ENCODE measurements around the gene MGLL. TPM values are rescaled to one million over a fixed set of nuclear protein-coding genes. Genes with fewer than 3 reads are reported as not detected.

Gene MGLL
- total RNA-seq, 2 experiments from 2014 or later: 2.1 to 3.6 TPM

GRCh38 chr3:127754411-127755304 is 67.7 kb downstream of the MGLL start:
- Mint-ChIP-seq H3K27ac (no peak overlapping the region), H3K4me3 (peak overlapping the region; percentile 24), H3K9me3 (no peaks in the 10 kb centered on the region), H3K36me3 (no peaks in the 10 kb centered on the region), H3K4me1 (peaks cover 14% of the 10 kb centered on the region), H3K27me3 (peaks cover 14% of the 10 kb centered on the region)
- POLR2A ChIA-PET: no interaction called here
- ATAC-seq (ENCODE audit: low read depth) (no peak), DNase-seq (no peak)

- Mint-ChIP-seq H3K27me3 (peaks cover 14% of the 10 kb centered on the region), H3K9me3 (no peaks in the 10 kb centered on the region), H3K27ac (no peak overlapping the region), H3K4me1 (peaks cover 14% of the 10 kb centered on the region), H3K4me3 (no peak overlapping the region), H3K36me3 (no peaks in the 10 kb centered on the region)
- DNase-seq (no peak), ATAC-seq (ENCODE audit: low read depth) (no peak)
- POLR2A ChIA-PET: no interaction called here
These were observed 68.4 kb downstream of the MGLL start for GRCh38 chr3:127753898-127754410.

- ATAC-seq (ENCODE audit: low read depth) (no peak), DNase-seq (no peak)
- POLR2A ChIA-PET: no interaction called here
- Mint-ChIP-seq H3K27me3 (peaks cover 14% of the 10 kb centered on the region), H3K4me3 (no peak overlapping the region), H3K36me3 (no peaks in the 10 kb centered on the region), H3K4me1 (peaks cover 14% of the 10 kb centered on the region), H3K9me3 (no peaks in the 10 kb centered on the region), H3K27ac (no peak overlapping the region)
These were observed 69.0 kb downstream of the MGLL start for GRCh38 chr3:127753338-127753737.

GRCh38 chr3:127751782-127752181 is 70.5 kb downstream of the MGLL start:
- Mint-ChIP-seq H3K27ac (no peak overlapping the region), H3K27me3 (peaks cover 14% of the 10 kb centered on the region), H3K4me1 (peaks cover 14% of the 10 kb centered on the region), H3K9me3 (no peaks in the 10 kb centered on the region), H3K36me3 (no peaks in the 10 kb centered on the region), H3K4me3 (no peak overlapping the region)
- POLR2A ChIA-PET: no interaction called here
- DNase-seq: no peak
- no peak for ATAC-seq (ENCODE audit: low read depth)

GRCh38 chr3:127751163-127751621 is 71.1 kb downstream of the MGLL start:
- no peak for DNase-seq
- no peaks in the 10 kb centered on the region for H3K9me3 Mint-ChIP-seq
- H3K4me1 Mint-ChIP-seq: peaks cover 14% of the 10 kb centered on the region
- H3K36me3 Mint-ChIP-seq: no peaks in the 10 kb centered on the region
- H3K27ac Mint-ChIP-seq: no peak overlapping the region
- POLR2A ChIA-PET: no interaction called here
- H3K4me3 Mint-ChIP-seq: no peak overlapping the region
- H3K27me3 Mint-ChIP-seq: peaks cover 14% of the 10 kb centered on the region
- ATAC-seq (ENCODE audit: low read depth): no peak

- Mint-ChIP-seq H3K36me3 (no peaks in the 10 kb centered on the region), H3K4me3 (no peak overlapping the region), H3K9me3 (no peaks in the 10 kb centered on the region), H3K27me3 (peaks cover 14% of the 10 kb centered on the region), H3K4me1 (peaks cover 14% of the 10 kb centered on the region), H3K27ac (no peak overlapping the region)
- POLR2A ChIA-PET: no interaction called here
- DNase-seq (no peak), ATAC-seq (ENCODE audit: low read depth) (no peak)
These were observed 71.9 kb downstream of the MGLL start for GRCh38 chr3:127750226-127751031.

- peak; percentile 10 for ATAC-seq (ENCODE audit: low read depth)
- Mint-ChIP-seq H3K36me3 (no peaks in the 10 kb centered on the region), H3K4me3 (no peak overlapping the region), H3K4me1 (peaks cover 11% of the 10 kb centered on the region), H3K27ac (no peak overlapping the region), H3K9me3 (no peaks in the 10 kb centered on the region), H3K27me3 (peaks cover 10% of the 10 kb centered on the region)
- no peak for DNase-seq
- POLR2A ChIA-PET: no interaction called here
These were observed 72.5 kb downstream of the MGLL start for GRCh38 chr3:127749787-127750225.

- DNase-seq (no peak), ATAC-seq (ENCODE audit: low read depth) (no peak)
- H3K4me3 Mint-ChIP-seq: no peak overlapping the region
- H3K9me3 Mint-ChIP-seq: no peaks in the 10 kb centered on the region
- no peak overlapping the region for H3K27ac Mint-ChIP-seq
- H3K4me1 Mint-ChIP-seq: peaks cover 6% of the 10 kb centered on the region
- POLR2A ChIA-PET: no interaction called here
- no peaks in the 10 kb centered on the region for H3K36me3 Mint-ChIP-seq
- H3K27me3 Mint-ChIP-seq: peaks cover 7% of the 10 kb centered on the region
These were observed 73.0 kb downstream of the MGLL start for GRCh38 chr3:127749361-127749760.

- DNase-seq (no peak), ATAC-seq (ENCODE audit: low read depth) (no peak)
- POLR2A ChIA-PET: no interaction called here
- no peaks in the 10 kb centered on the region for H3K9me3 Mint-ChIP-seq
- H3K36me3 Mint-ChIP-seq: no peaks in the 10 kb centered on the region
- H3K27me3 Mint-ChIP-seq: peaks cover 11% of the 10 kb centered on the region
- H3K4me1 Mint-ChIP-seq: peaks cover 4% of the 10 kb centered on the region
- no peak overlapping the region for H3K4me3 Mint-ChIP-seq
- H3K27ac Mint-ChIP-seq: no peak overlapping the region
These were observed 73.5 kb downstream of the MGLL start for GRCh38 chr3:127748754-127749327.

- POLR2A ChIA-PET: no interaction called here
- Mint-ChIP-seq H3K4me3 (no peak overlapping the region), H3K4me1 (peaks cover 4% of the 10 kb centered on the region), H3K27ac (no peak overlapping the region), H3K36me3 (no peaks in the 10 kb centered on the region), H3K9me3 (no peaks in the 10 kb centered on the region), H3K27me3 (peaks cover 12% of the 10 kb centered on the region)
- ATAC-seq (ENCODE audit: low read depth) (no peak), DNase-seq (no peak)
These were observed 74.4 kb downstream of the MGLL start for GRCh38 chr3:127747751-127748521.

- Mint-ChIP-seq H3K27ac (no peak overlapping the region), H3K27me3 (peaks cover 12% of the 10 kb centered on the region), H3K4me3 (no peak overlapping the region), H3K36me3 (no peaks in the 10 kb centered on the region), H3K4me1 (peaks cover 4% of the 10 kb centered on the region), H3K9me3 (no peaks in the 10 kb centered on the region)
- POLR2A ChIA-PET: no interaction called here
- ATAC-seq (ENCODE audit: low read depth) (no peak), DNase-seq (no peak)
These were observed 75.2 kb downstream of the MGLL start for GRCh38 chr3:127747066-127747465.

- H3K27ac Mint-ChIP-seq: no peak overlapping the region
These were observed 75.8 kb downstream of the MGLL start for GRCh38 chr3:127746400-127747057.

More at GRCh38 chr3:127746400-127747057, 75.8 kb downstream of the MGLL start:
- Mint-ChIP-seq H3K4me3 (no peak overlapping the region), H3K36me3 (no peaks in the 10 kb centered on the region), H3K9me3 (no peaks in the 10 kb centered on the region), H3K4me1 (peaks cover 4% of the 10 kb centered on the region), H3K27me3 (peaks cover 12% of the 10 kb centered on the region)
- no peak for DNase-seq
- no peak for ATAC-seq (ENCODE audit: low read depth)
- POLR2A ChIA-PET: no interaction called here

Measured in activated naive CD8-positive, alpha-beta T cell treated with anti-CD3 and anti-CD28 coated beads, Interleukin-2, amount 10 ng/mL, durations not matched to agents 7 days and 5 days (primary cell).